ENCODE results near the gene COX8C. TPM values are rescaled to one million over a fixed set of nuclear protein-coding genes. Genes with fewer than 3 reads are reported as not detected.

The COX8C gene
- total RNA-seq, 2 donors from 2014 or later: not detected

- DNase-seq (no peak), ATAC-seq (no peak)
- Histone ChIP-seq H3K4me1 (peaks cover 30% of the 10 kb centered on the region), H3K9me3 (no peaks in the 10 kb centered on the region), H3K4me3 (no peak overlapping the region), H3K27ac (no peak overlapping the region), H3K36me3 (replicated peaks in 1 of 2; ENCODE audit: insufficient read depth in 1 of 2, low read depth in 2 of 2) (no peaks in the 10 kb centered on the region), H3K27me3 (no peaks in the 10 kb centered on the region)
- 50 to 63% methylated on average over 1 of the region's 1 CpG for WGBS, 2 donors
- intact Hi-C loops (cut with DNase I): no loop called here
- TF ChIP-seq CTCF (IDR thresholded peaks at IDR 0.05) (no peak), POLR2A (IDR thresholded peaks at IDR 0.05) (no peak)
These were observed 27.0 kb upstream of the COX8C start for GRCh38 chr14:93319958-93320357.

- Histone ChIP-seq H3K27me3 (no peaks in the 10 kb centered on the region), H3K9me3 (no peaks in the 10 kb centered on the region), H3K4me3 (no peak overlapping the region), H3K4me1 (peaks cover 30% of the 10 kb centered on the region), H3K27ac (no peak overlapping the region), H3K36me3 (replicated peaks in 1 of 2; ENCODE audit: insufficient read depth in 1 of 2, low read depth in 2 of 2) (no peaks in the 10 kb centered on the region)
- TF ChIP-seq CTCF (IDR thresholded peaks at IDR 0.05) (no peak), POLR2A (IDR thresholded peaks at IDR 0.05) (no peak)
- ATAC-seq (no peak), DNase-seq (no peak)
- intact Hi-C loops (cut with DNase I): no loop called here
These were observed 26.5 kb upstream of the COX8C start for GRCh38 chr14:93320489-93320888.

DNA sequence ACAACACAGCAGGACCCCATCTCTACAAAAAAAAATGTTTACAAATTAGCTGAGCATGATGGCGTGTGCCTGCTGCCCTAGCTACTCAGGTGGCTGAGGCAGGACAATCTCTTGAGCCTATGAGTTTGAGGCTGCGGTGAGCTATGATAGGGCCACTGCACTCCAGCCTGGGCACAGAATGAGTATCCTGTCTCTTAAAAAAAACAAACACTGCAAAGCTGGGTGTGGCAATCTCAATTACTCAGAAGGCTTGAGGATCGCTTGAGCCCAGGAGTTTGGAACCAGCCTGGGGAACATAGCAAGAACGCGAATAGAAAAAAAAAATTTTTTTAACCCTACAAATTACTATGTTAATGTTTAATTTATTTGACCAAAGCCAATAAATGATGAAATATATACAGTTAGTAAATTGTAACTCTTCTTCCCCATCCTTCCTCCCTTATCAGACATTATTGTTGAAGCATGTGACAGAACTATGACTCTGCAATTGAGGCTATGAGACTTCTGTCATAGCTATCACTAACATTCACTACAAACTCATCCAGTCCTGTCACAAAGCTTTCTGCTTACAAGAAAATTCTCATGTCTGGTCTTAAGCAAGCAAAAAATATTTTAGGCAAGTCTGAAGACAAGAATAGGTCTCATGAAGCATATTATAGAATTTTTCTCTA lies 23.9 kb upstream of the COX8C start:
- H3K4me1 ChIP-seq: peaks cover 30% of the 10 kb centered on the region
- intact Hi-C loops (cut with DNase I): no loop called here
- WGBS, 2 donors: 85 to 92% methylated on average over 5 of the region's 5 CpGs
- H3K27me3 ChIP-seq: no peaks in the 10 kb centered on the region
- H3K27ac ChIP-seq: no peak overlapping the region
- no peak for DNase-seq
- no peaks in the 10 kb centered on the region for H3K36me3 ChIP-seq (replicated peaks in 1 of 2; ENCODE audit: insufficient read depth in 1 of 2, low read depth in 2 of 2)
- H3K9me3 ChIP-seq: no peaks in the 10 kb centered on the region
- no peak for TF ChIP-seq POLR2A (IDR thresholded peaks at IDR 0.05)
- no peak for TF ChIP-seq CTCF (IDR thresholded peaks at IDR 0.05)
- no peak overlapping the region for H3K4me3 ChIP-seq
- no peak for ATAC-seq

- Histone ChIP-seq H3K27me3 (no peaks in the 10 kb centered on the region), H3K9me3 (no peaks in the 10 kb centered on the region), H3K4me1 (peaks cover 32% of the 10 kb centered on the region), H3K27ac (no peak overlapping the region), H3K4me3 (no peak overlapping the region), H3K36me3 (replicated peaks in 1 of 2; ENCODE audit: insufficient read depth in 1 of 2, low read depth in 2 of 2) (no peaks in the 10 kb centered on the region)
- DNase-seq (no peak), ATAC-seq (no peak)
- no peak for TF ChIP-seq POLR2A (IDR thresholded peaks at IDR 0.05)
- no peak for TF ChIP-seq CTCF (IDR thresholded peaks at IDR 0.05)
- 88 to 97% methylated on average over 4 of the region's 4 CpGs for WGBS, 2 donors
- intact Hi-C loops (cut with DNase I): no loop called here
These were observed 23.3 kb upstream of the COX8C start for GRCh38 chr14:93323600-93324174.

DNA sequence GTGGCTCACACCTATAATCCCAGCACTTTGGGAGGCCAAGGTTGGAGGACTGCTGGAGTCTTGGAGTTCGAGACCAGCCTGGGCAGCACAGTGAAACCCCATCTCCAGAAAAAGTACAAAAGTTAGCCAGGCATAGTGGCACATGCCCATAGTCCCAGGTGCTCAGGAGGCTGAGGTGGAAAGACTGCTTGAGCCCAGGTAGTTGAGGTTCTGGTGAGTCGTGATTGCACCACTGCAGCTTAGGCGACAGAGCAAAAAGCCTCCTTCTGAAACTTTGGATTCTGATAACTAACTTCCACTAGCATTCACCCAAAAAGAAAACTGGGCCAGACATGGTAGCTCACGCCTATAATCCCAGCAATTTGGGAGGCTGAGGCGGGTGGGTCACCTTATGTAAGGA lies 20.8 kb upstream of the COX8C start:
- Histone ChIP-seq H3K9me3 (no peaks in the 10 kb centered on the region), H3K27me3 (no peaks in the 10 kb centered on the region), H3K4me3 (no peak overlapping the region), H3K4me1 (peaks cover 46% of the 10 kb centered on the region), H3K36me3 (replicated peaks in 1 of 2; ENCODE audit: insufficient read depth in 1 of 2, low read depth in 2 of 2) (no peaks in the 10 kb centered on the region), H3K27ac (no peak overlapping the region)
- 93 to 95% methylated on average over 5 of the region's 5 CpGs for WGBS, 2 donors
- no peak for TF ChIP-seq POLR2A (IDR thresholded peaks at IDR 0.05)
- TF ChIP-seq CTCF (IDR thresholded peaks at IDR 0.05): no peak
- DNase-seq (no peak), ATAC-seq (no peak)
- intact Hi-C loops (cut with DNase I): no loop called here
